ENCODE results near the gene KCNG2. TPM values are rescaled to one million over a fixed set of nuclear protein-coding genes. Genes with fewer than 3 reads are reported as not detected.

Gene KCNG2
- total and polyA plus RNA-seq, 4 donors: 0.03 to 0.23 (median 0.08) TPM; not detected in 1

DNA sequence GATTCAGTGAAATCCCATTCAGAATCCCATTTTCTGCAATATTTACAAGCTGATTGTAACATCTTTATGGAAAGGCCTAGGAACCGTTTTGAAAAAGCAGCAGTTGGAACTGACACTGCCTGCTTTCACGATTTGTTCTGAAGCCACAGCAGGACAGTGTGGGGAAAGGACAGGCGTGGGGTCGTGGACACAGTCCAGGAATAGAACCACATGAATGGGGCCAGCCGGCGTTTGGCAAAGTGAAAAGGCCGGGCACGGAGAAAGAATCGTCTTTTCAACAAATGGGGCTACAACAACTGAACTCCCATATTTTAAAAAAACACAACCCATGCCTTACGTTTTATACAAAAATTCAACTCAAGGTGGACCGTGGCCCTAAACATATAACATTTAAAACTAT lies 84.0 kb downstream of the KCNG2 start:
- H3K27ac ChIP-seq (ENCODE audit: low read depth in 1 of 2, low read length in 2 of 2): no peak overlapping the region
- WGBS: 84% methylated on average over 11 of the region's 11 CpGs
- peaks cover 0 to 5% (median 1%) of the 10 kb centered on the region in 4 donors for H3K9me3 ChIP-seq (ENCODE audit: control insufficient read depth in 4 of 4, low read length in 3 of 4)
- no peak for DNase-seq (ENCODE audit: low spot score)
- H3K36me3 ChIP-seq (ENCODE audit: control insufficient read depth in 4 of 4, insufficient read depth in 3 of 4, low read depth in 1 of 4, low read length in 3 of 4): no peaks in the 10 kb centered on the region
- H3K27me3 ChIP-seq (ENCODE audit: control insufficient read depth in 4 of 4, insufficient read depth in 4 of 4, low read length in 3 of 4): no peaks in the 10 kb centered on the region
- no peaks in the 10 kb centered on the region for H3K4me1 ChIP-seq (ENCODE audit: control insufficient read depth in 4 of 4, insufficient read depth in 4 of 4, low read length in 3 of 4)
- TF ChIP-seq, protein P1, sequence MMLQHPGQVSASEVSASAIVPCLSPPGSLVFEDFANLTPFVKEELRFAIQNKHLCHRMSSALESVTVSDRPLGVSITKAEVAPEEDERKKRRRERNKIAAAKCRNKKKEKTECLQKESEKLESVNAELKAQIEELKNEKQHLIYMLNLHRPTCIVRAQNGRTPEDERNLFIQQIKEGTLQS (IDR thresholded peaks at IDR 0.05): no peak
- TF ChIP-seq, protein P2, sequence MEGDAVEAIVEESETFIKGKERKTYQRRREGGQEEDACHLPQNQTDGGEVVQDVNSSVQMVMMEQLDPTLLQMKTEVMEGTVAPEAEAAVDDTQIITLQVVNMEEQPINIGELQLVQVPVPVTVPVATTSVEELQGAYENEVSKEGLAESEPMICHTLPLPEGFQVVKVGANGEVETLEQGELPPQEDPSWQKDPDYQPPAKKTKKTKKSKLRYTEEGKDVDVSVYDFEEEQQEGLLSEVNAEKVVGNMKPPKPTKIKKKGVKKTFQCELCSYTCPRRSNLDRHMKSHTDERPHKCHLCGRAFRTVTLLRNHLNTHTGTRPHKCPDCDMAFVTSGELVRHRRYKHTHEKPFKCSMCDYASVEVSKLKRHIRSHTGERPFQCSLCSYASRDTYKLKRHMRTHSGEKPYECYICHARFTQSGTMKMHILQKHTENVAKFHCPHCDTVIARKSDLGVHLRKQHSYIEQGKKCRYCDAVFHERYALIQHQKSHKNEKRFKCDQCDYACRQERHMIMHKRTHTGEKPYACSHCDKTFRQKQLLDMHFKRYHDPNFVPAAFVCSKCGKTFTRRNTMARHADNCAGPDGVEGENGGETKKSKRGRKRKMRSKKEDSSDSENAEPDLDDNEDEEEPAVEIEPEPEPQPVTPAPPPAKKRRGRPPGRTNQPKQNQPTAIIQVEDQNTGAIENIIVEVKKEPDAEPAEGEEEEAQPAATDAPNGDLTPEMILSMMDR (IDR thresholded peaks at IDR 0.05; ENCODE audit: low read depth, low read length, missing input control): no peak
- TF ChIP-seq HNF4G (IDR thresholded peaks at IDR 0.05): no peak
- TF ChIP-seq, protein P3, sequence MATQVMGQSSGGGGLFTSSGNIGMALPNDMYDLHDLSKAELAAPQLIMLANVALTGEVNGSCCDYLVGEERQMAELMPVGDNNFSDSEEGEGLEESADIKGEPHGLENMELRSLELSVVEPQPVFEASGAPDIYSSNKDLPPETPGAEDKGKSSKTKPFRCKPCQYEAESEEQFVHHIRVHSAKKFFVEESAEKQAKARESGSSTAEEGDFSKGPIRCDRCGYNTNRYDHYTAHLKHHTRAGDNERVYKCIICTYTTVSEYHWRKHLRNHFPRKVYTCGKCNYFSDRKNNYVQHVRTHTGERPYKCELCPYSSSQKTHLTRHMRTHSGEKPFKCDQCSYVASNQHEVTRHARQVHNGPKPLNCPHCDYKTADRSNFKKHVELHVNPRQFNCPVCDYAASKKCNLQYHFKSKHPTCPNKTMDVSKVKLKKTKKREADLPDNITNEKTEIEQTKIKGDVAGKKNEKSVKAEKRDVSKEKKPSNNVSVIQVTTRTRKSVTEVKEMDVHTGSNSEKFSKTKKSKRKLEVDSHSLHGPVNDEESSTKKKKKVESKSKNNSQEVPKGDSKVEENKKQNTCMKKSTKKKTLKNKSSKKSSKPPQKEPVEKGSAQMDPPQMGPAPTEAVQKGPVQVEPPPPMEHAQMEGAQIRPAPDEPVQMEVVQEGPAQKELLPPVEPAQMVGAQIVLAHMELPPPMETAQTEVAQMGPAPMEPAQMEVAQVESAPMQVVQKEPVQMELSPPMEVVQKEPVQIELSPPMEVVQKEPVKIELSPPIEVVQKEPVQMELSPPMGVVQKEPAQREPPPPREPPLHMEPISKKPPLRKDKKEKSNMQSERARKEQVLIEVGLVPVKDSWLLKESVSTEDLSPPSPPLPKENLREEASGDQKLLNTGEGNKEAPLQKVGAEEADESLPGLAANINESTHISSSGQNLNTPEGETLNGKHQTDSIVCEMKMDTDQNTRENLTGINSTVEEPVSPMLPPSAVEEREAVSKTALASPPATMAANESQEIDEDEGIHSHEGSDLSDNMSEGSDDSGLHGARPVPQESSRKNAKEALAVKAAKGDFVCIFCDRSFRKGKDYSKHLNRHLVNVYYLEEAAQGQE (IDR thresholded peaks at IDR 0.05): no peak
- no peak for TF ChIP-seq TAF1 (conservative IDR thresholded peaks at IDR 0.05)
- TF ChIP-seq, protein P4, sequence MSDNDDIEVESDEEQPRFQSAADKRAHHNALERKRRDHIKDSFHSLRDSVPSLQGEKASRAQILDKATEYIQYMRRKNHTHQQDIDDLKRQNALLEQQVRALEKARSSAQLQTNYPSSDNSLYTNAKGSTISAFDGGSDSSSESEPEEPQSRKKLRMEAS (IDR thresholded peaks at IDR 0.05): no peak
- TF ChIP-seq NR2F2 (IDR thresholded peaks at IDR 0.05): no peak
- TF ChIP-seq HNF4A (conservative IDR thresholded peaks at IDR 0.05): no peak
- no peak for TF ChIP-seq SP1 (IDR thresholded peaks at IDR 0.05)
- TF ChIP-seq RAD21 (IDR thresholded peaks at IDR 0.05): no peak
- TF ChIP-seq FOXA2 (IDR thresholded peaks at IDR 0.05): no peak
- no peak for TF ChIP-seq GABPA (IDR thresholded peaks at IDR 0.05 in 1 of 2, conservative IDR thresholded peaks at IDR 0.05 in 1 of 2)
- TF ChIP-seq FOXA1 (IDR thresholded peaks at IDR 0.05): no peak
- no peak for TF ChIP-seq JUND (IDR thresholded peaks at IDR 0.05)
- TF ChIP-seq YY1 (IDR thresholded peaks at IDR 0.05): no peak
- TF ChIP-seq, protein P5, sequence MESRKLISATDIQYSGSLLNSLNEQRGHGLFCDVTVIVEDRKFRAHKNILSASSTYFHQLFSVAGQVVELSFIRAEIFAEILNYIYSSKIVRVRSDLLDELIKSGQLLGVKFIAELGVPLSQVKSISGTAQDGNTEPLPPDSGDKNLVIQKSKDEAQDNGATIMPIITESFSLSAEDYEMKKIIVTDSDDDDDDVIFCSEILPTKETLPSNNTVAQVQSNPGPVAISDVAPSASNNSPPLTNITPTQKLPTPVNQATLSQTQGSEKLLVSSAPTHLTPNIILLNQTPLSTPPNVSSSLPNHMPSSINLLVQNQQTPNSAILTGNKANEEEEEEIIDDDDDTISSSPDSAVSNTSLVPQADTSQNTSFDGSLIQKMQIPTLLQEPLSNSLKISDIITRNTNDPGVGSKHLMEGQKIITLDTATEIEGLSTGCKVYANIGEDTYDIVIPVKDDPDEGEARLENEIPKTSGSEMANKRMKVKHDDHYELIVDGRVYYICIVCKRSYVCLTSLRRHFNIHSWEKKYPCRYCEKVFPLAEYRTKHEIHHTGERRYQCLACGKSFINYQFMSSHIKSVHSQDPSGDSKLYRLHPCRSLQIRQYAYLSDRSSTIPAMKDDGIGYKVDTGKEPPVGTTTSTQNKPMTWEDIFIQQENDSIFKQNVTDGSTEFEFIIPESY (IDR thresholded peaks at IDR 0.05): no peak
- TF ChIP-seq RXRA (IDR thresholded peaks at IDR 0.05): no peak
- H3K9ac ChIP-seq (ENCODE audit: low read depth in 1 of 2, low read length in 2 of 2): no peak overlapping the region
- H3K4me3 ChIP-seq (ENCODE audit: low read depth in 1 of 3, low read length in 3 of 3): no peak overlapping the region

Data from liver (tissue), 9 donors.